ENCODE results near the gene NRF1. TPM values are rescaled to one million over a fixed set of nuclear protein-coding genes. Genes with fewer than 3 reads are reported as not detected.

Gene NRF1
- total RNA-seq, 1 experiment from 2014 or later = 25.9 TPM

GRCh38 chr7:129782818-129783583 lies 171.5 kb downstream of the NRF1 start:
- Histone ChIP-seq H3K27me3 (ENCODE audit: insufficient read depth, low read length) (no peaks in the 10 kb centered on the region), H3K79me2 (ENCODE audit: insufficient read depth, low read length) (peaks cover 14% of the 10 kb centered on the region; the same call in 1 of the 2 replicates)
- BruUV-seq (replicated peaks) = no TSS peak

More at GRCh38 chr7:129782818-129783583, 171.5 kb downstream of the NRF1 start:
- ChIA-PET RAD21 (ENCODE audit: low non-redundant PET in 1 of 2, low total read pairs in 2 of 2, uncharacterized antibody in 2 of 2, unreplicated experiment in 2 of 2) (no interaction called here), POLR2A (no interaction called here), CTCF (no interaction called here)
- H3K9ac ChIP-seq (ENCODE audit: low read length) = no peak overlapping the region
- no peak overlapping the region for H3K4me2 ChIP-seq (ENCODE audit: low read length)
- intact Hi-C loops (cut with micrococcal nuclease) = no loop called here
- DNase-seq (ENCODE audit: low read depth, low spot score) = no peak
- no peaks in the 10 kb centered on the region for H4K20me1 ChIP-seq (ENCODE audit: insufficient read depth)
- no peak overlapping the region for H3K27ac ChIP-seq (ENCODE audit: low read depth, low read length)
- no peaks in the 10 kb centered on the region for H3K9me3 ChIP-seq (ENCODE audit: control insufficient read depth in 1 of 2, insufficient read depth in 1 of 2, low read depth in 1 of 2, low read length in 2 of 2)
- TF ChIP-seq CTCF (IDR thresholded peaks at IDR 0.05 in 2 of 3, conservative IDR thresholded peaks at IDR 0.05 in 1 of 3; ENCODE audit: borderline replicate concordance in 1 of 3, insufficient read depth in 1 of 3, low read depth in 2 of 3, low read length in 2 of 3) (no peak), EZH2 (IDR thresholded peaks at IDR 0.05) (no peak), CBX3 (IDR thresholded peaks at IDR 0.05; ENCODE audit: low read depth) (no peak), ZBTB33 (IDR thresholded peaks at IDR 0.05; ENCODE audit: extremely low read depth, insufficient replicate concordance, low read length) (no peak), TCF7L2 (IDR thresholded peaks at IDR 0.05; ENCODE audit: borderline replicate concordance, extremely low read depth, insufficient read depth, insufficient read length) (no peak), SIN3A (IDR thresholded peaks at IDR 0.05; ENCODE audit: low read depth) (no peak)
- H3K9me2 ChIP-seq (ENCODE audit: insufficient read depth) = no peaks in the 10 kb centered on the region
- no peaks in the 10 kb centered on the region for H3K36me3 ChIP-seq (ENCODE audit: control insufficient read depth in 1 of 2, insufficient read depth in 2 of 2, low read length in 2 of 2)
- ATAC-seq = no peak
- H2AFZ ChIP-seq (ENCODE audit: low read depth, low read length, poor library complexity, severe bottlenecking) = no peak overlapping the region
- peaks cover 17 to 29% of the 10 kb centered on the region in 2 experiments for H3K4me1 ChIP-seq (ENCODE audit: control insufficient read depth in 1 of 2, insufficient read depth in 2 of 2, low read length in 2 of 2)
- H3K4me3 ChIP-seq (replicated peaks in 1 of 2; ENCODE audit: low read depth in 1 of 2, low read length in 2 of 2) = no peak overlapping the region
